ENCODE results near the gene ASTN1.

GRCh38 chr1:177116941-177117340, 47.6 kb downstream of the ASTN1 start:
- no peak for TF ChIP-seq POLR2A (IDR thresholded peaks at IDR 0.05; ENCODE audit: low read length)
- TF ChIP-seq GATA1 (IDR thresholded peaks at IDR 0.05; ENCODE audit: low read depth, low read length): no peak
